SU-DHL-6 (cell line): ENCODE results near the gene THSD7A.

Source experiments
- H2AFZ ChIP-seq: fragments of 200-600 bp; sonication (generic); 2 replicates; pipeline ENCODE4 v1.6.1; 2014; ENCODE audit warnings: low read depth, mild to moderate bottlenecking, moderate library complexity, mixed read lengths, antibody characterized with exemption, low read length; ENCODE audit not compliant: severe bottlenecking
- H3F3A ChIP-seq: fragments of 200-600 bp; shearing (Covaris generic); 2 replicates; pipeline ENCODE4 v1.6.0; 2016; ENCODE audit warnings: antibody characterized with exemption, mild to moderate bottlenecking; ENCODE audit not compliant: insufficient read depth
- H3K27ac ChIP-seq: fragments of 200-600 bp; sonication (generic); 2 replicates; pipeline ENCODE4 v1.5.1; 2016; ENCODE audit warnings: low read depth, mild to moderate bottlenecking, low read length, moderate library complexity, mixed read lengths
- H3K27me3 ChIP-seq: fragments of 200-600 bp; sonication (generic), shearing (Covaris generic); 2 replicates; pipeline ENCODE4 v1.6.0; 2014; ENCODE audit warnings: mild to moderate bottlenecking, low read length
- H3K36me3 ChIP-seq: fragments of 200-600 bp; sonication (generic); 2 replicates; pipeline ENCODE4 v1.6.1; 2014; ENCODE audit warnings: mild to moderate bottlenecking, low read length, mixed read lengths
- H3K4me2 ChIP-seq: fragments of 300-600, 200-600 bp; shearing (Covaris generic), sonication (generic); 2 replicates; pipeline ENCODE4 v1.6.0; 2014; ENCODE audit warnings: low read length, low read depth, mild to moderate bottlenecking; ENCODE audit not compliant: poor library complexity, severe bottlenecking
- H3K4me3 ChIP-seq: fragments of 200-600 bp; sonication (generic); 2 replicates; pipeline ENCODE4 v1.5.1; 2014; ENCODE audit warnings: antibody characterized with exemption, low read length, mild to moderate bottlenecking, mixed read lengths; ENCODE audit not compliant: insufficient read depth, poor library complexity, severe bottlenecking
- H3K79me2 ChIP-seq: fragments of 200-600 bp; sonication (generic); 2 replicates; pipeline ENCODE4 v1.6.1; 2014; ENCODE audit warnings: mild to moderate bottlenecking, low read length, moderate library complexity; ENCODE audit not compliant: insufficient read depth
- H3K9ac ChIP-seq: fragments of 200-600 bp; sonication (generic); 2 replicates; pipeline ENCODE4 v1.7.0; 2014; ENCODE audit warnings: mild to moderate bottlenecking, low read length
- H3K9me2 ChIP-seq: fragments of 200-600 bp; sonication (generic); replicated peaks from 2 replicates; pipeline ENCODE4 v1.6.1; 2014; ENCODE audit warnings: low read length; ENCODE audit not compliant: insufficient read depth
- H3K9me3 ChIP-seq: fragments of 200-600 bp; sonication (generic); 2 replicates; pipeline ENCODE4 v1.6.1; 2014; ENCODE audit warnings: low read length, mixed read lengths; ENCODE audit not compliant: insufficient read depth
- H4K20me1 ChIP-seq: fragments of 200-600 bp; sonication (generic); 2 replicates; pipeline ENCODE4 v1.6.1; 2014; ENCODE audit warnings: low read depth, mild to moderate bottlenecking, antibody characterized with exemption, low read length, moderate library complexity, mixed read lengths
- EZH2phosphoT487 ChIP-seq: fragments of 200-600 bp; sonication (generic), shearing (Covaris generic); conservative IDR thresholded peaks from 2 replicates; pipeline ENCODE4 v1.6.1; 2018; ENCODE audit warnings: mild to moderate bottlenecking, antibody characterized with exemption, low read length, moderate library complexity, mixed read lengths
- TF ChIP-seq, protein P1 (sequence below): fragments of 200-600 bp; sonication (generic); IDR thresholded peaks from one replicate; pipeline ENCODE4 v1.5.1; 2017; ENCODE audit warnings: antibody characterized with exemption, mild to moderate bottlenecking, low read length, moderate library complexity; ENCODE audit not compliant: insufficient read depth, poor library complexity, severe bottlenecking

Gene THSD7A

DNA sequence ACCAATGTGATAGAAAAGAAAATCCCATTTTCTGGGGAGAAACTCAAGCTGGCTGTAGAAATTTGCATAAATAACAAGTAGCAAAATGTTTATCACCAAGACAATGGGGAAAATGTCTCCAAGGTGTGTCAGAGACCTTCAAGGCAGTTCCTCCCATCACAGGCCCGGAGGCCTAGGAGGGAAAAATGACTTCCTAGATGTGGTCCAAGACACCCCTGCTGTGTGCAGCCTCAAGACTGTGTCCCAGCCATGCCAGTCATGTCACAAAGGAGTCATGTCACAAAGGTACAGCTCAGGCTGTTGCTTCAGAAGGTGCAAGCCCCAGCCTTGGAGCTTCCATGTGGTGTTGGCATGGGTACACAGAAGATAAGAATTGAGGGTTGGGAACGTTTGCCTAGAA lies 33.7 kb upstream of the THSD7A start:
- Histone ChIP-seq H4K20me1 (no peaks in the 10 kb centered on the region), H3K9me3 (peaks cover 14% of the 10 kb centered on the region; the same call in 1 of the 2 replicates), H2AFZ (no peak overlapping the region), H3K4me2 (no peak overlapping the region), H3K79me2 (no peaks in the 10 kb centered on the region), H3K9me2 (no peaks in the 10 kb centered on the region), H3K36me3 (no peaks in the 10 kb centered on the region), H3K27ac (no peak overlapping the region), H3F3A (no peaks in the 10 kb centered on the region), H3K4me3 (no peak overlapping the region), H3K9ac (no peak overlapping the region), H3K27me3 (no peaks in the 10 kb centered on the region)
- no peak for TF ChIP-seq EZH2phosphoT487
- TF ChIP-seq, protein P1, sequence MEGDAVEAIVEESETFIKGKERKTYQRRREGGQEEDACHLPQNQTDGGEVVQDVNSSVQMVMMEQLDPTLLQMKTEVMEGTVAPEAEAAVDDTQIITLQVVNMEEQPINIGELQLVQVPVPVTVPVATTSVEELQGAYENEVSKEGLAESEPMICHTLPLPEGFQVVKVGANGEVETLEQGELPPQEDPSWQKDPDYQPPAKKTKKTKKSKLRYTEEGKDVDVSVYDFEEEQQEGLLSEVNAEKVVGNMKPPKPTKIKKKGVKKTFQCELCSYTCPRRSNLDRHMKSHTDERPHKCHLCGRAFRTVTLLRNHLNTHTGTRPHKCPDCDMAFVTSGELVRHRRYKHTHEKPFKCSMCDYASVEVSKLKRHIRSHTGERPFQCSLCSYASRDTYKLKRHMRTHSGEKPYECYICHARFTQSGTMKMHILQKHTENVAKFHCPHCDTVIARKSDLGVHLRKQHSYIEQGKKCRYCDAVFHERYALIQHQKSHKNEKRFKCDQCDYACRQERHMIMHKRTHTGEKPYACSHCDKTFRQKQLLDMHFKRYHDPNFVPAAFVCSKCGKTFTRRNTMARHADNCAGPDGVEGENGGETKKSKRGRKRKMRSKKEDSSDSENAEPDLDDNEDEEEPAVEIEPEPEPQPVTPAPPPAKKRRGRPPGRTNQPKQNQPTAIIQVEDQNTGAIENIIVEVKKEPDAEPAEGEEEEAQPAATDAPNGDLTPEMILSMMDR: no peak

DNA sequence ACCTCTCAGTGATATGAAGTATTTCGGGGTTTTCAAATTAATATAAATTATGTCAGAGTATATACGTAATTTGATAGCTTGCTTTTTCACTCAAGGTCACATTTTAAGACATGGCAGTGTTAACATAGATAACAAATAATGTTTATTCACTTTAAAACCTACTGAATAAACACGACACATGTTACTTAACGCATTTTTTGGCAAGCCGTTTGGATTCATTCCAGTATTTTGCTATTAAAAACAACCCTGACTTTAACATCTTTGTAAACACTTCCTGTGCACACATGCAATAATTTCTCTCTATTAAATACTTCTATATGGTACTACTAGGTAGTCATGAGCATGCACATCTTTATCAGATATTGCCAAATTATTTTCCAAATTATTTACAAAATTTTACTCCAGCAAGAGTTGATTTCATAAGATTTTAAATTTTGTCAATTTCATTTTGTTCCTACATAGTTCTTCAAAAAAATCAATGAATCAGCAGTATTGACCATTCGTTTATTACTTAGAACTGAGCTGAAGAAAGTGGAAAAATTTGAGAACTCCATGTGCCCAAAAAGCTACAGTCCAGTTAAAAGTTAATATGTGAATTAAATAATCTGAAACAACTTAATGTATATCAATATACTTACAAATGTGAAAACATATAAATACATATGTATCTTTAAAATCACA lies 26.8 kb upstream of the THSD7A start:
- Histone ChIP-seq H3K4me2 (no peak overlapping the region), H3K4me3 (no peak overlapping the region), H3K9ac (no peak overlapping the region), H3K79me2 (no peaks in the 10 kb centered on the region), H4K20me1 (no peaks in the 10 kb centered on the region), H3K27me3 (no peaks in the 10 kb centered on the region), H3K36me3 (no peaks in the 10 kb centered on the region), H3K9me2 (no peaks in the 10 kb centered on the region), H3K27ac (no peak overlapping the region), H2AFZ (no peak overlapping the region), H3K9me3 (no peaks in the 10 kb centered on the region), H3F3A (no peaks in the 10 kb centered on the region)
- TF ChIP-seq EZH2phosphoT487: no peak
- TF ChIP-seq, protein P1: no peak

GRCh38 chr7:11858026-11858425 lies 26.0 kb upstream of the THSD7A start:
- no peak overlapping the region for H2AFZ ChIP-seq
- H3K79me2 ChIP-seq: no peaks in the 10 kb centered on the region
- no peak overlapping the region for H3K27ac ChIP-seq
- no peaks in the 10 kb centered on the region for H3K9me2 ChIP-seq
- H3K36me3 ChIP-seq: no peaks in the 10 kb centered on the region
- no peak overlapping the region for H3K4me3 ChIP-seq
- no peaks in the 10 kb centered on the region for H3K9me3 ChIP-seq
- H3K4me2 ChIP-seq: no peak overlapping the region
- H3K9ac ChIP-seq: no peak overlapping the region
- no peaks in the 10 kb centered on the region for H3K27me3 ChIP-seq
- TF ChIP-seq, protein P1: no peak
- no peak for TF ChIP-seq EZH2phosphoT487
- no peaks in the 10 kb centered on the region for H4K20me1 ChIP-seq
- no peaks in the 10 kb centered on the region for H3F3A ChIP-seq
